GM19463 (cell line): ENCODE results near the gene ODAD2.

ENCODE experiments used
- ATAC-seq: cut with Tn5 transposase; IDR thresholded peaks from one replicate; pipeline ENCODE4 v1.9.1; 2021; ENCODE audit warnings: mild to moderate bottlenecking, moderate library complexity; ENCODE audit not compliant: unreplicated experiment

The ODAD2 gene

DNA sequence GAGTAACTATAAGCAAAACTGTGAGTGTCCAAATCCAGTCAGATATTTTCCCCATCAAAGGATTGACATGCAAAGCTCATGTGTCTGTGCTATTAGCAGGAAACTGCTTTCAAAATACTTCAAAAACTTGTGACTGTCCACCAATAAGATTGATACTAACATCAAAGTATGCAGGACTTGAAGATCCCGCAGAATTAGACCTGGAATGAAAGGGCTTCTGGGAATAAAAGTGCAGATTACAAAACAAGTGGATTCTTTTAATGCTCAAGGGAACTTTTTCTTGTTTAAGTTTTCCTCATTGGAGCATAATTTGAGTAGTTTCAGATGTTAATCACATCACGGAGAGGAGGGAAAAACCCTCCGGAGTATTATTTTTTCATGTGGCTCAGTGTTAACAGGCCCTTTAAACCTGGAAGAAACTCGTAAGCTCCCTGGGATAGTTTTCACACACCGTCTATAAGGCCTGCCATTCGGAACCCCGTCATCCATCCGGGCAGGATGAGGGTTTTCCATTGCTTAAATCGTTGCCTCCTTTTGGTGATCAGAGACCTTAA is 219.3 kb downstream of the ODAD2 start:
- ATAC-seq: no peak

DNA sequence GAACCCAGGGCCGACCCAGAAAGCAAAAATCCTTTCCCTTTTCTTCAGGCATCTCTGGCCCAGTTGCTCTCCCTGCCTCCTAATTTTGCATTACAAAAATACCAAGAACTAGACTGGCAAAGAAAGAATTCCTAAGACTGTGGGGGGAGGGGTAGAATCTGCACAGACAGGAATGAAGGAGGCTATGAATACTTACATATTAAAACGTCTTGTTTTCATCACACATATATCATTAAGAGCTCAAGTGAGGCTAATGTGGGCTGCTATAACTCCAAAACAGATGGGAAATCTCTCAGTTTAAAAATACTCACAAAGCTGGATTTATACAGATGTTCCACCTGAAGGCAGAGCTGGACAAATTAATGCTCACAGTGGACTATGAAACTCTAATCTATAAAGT is 224.0 kb downstream of the ODAD2 start:
- no peak for ATAC-seq

DNA sequence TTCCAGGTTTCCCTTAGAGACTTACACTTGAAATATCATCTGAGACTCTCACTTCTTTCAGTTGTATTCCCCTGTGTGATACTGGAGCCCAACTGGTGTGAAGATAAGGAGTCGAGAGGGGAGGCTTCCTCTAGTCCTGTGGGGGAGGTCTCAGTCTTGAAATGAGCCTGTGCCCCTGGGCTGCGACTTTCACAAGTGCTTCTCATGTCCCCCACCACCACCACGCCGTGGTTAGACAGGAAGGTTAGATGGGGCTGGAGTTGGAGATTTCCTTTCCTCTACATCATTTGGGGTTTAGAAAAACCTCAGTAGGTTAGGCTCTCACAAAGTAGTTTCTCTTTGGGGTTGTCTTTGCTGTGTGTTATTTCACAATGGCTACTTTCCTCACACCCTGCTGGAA is 227.6 kb downstream of the ODAD2 start:
- no peak for ATAC-seq

DNA sequence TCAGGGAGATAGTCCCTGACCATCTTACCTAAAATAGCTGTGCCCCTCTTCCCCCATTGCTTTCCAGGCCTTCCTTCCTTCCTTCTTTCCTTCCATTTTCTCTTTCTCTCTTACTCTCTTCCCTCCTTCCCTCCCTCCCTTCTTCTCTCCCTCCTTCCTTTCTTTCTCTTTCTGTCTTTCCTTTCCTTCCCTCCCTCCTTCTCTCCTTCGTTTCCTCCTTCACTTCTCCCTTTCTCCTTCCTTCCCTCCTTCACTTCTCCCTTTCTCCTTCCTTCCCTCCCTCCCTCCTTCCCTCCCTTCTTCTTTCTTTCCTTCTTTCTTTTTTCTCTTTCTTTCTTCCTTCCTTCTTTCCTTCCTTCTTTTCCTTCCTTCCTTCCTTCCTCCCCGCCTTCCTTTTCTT is 228.7 kb downstream of the ODAD2 start:
- no peak for ATAC-seq
